Iris pigment epithelial cell (primary cell): ENCODE results near the gene MAPK1.
"Not testable (repeated sequence)": the region's sequence is repeated elsewhere in the genome, so short reads cannot be mapped to it uniquely, and the experiment has no call there.

Experiments used
- DNase-seq: peaks from one replicate; pipeline ENCODE4 v3.0.0-alpha.2; 2011; ENCODE audit warnings: low read depth

Gene MAPK1

GRCh38 chr22:21867528-21868266 is at the start of gene MAPK1:
Gene MAPK1 (minus strand): TSS chr22:21867645. CDS start chr22:21867440, 205 bp downstream.
- DNase-seq, result peak; percentile 91

GRCh38 chr22:21916309-21916918 is 49.0 kb upstream of the MAPK1 start:
- no peak for DNase-seq

- no peak for DNase-seq
Observed at GRCh38 chr22:21915624-21916308, 48.3 kb upstream of the MAPK1 start.

- DNase-seq, result not testable (repeated sequence)
Observed at GRCh38 chr22:21914033-21914642, 46.7 kb upstream of the MAPK1 start.

GRCh38 chr22:21910367-21910766 is 42.9 kb upstream of the MAPK1 start:
- not testable (repeated sequence) for DNase-seq

- no peak for DNase-seq
Observed at GRCh38 chr22:21909871-21910270, 42.4 kb upstream of the MAPK1 start.

GRCh38 chr22:21907638-21908522 is 40.4 kb upstream of the MAPK1 start:
- DNase-seq, result no peak

GRCh38 chr22:21905234-21905633 is 37.8 kb upstream of the MAPK1 start:
- not testable (repeated sequence) for DNase-seq

- no peak for DNase-seq
Observed at GRCh38 chr22:21904250-21904789, 36.9 kb upstream of the MAPK1 start.

- DNase-seq, result no peak
Observed at GRCh38 chr22:21903283-21903682, 35.8 kb upstream of the MAPK1 start.

GRCh38 chr22:21902296-21903087 is 35.0 kb upstream of the MAPK1 start:
- no peak for DNase-seq

- DNase-seq, result no peak
Observed at GRCh38 chr22:21898354-21898896, 31.0 kb upstream of the MAPK1 start.

GRCh38 chr22:21896951-21897513 is 29.6 kb upstream of the MAPK1 start:
- DNase-seq, result no peak

- not testable (repeated sequence) for DNase-seq
Observed at GRCh38 chr22:21896275-21896674, 28.8 kb upstream of the MAPK1 start.

- DNase-seq, result no peak
Observed at GRCh38 chr22:21894799-21895198, 27.4 kb upstream of the MAPK1 start.

GRCh38 chr22:21889251-21889990 is 22.0 kb upstream of the MAPK1 start:
- DNase-seq, result no peak

- no peak for DNase-seq
Observed at GRCh38 chr22:21887841-21888240, 20.4 kb upstream of the MAPK1 start.

- not testable (repeated sequence) for DNase-seq
Observed at GRCh38 chr22:21883930-21884329, 16.5 kb upstream of the MAPK1 start.

- not testable (repeated sequence) for DNase-seq
Observed at GRCh38 chr22:21882754-21883333, 15.4 kb upstream of the MAPK1 start.
